Measurements from ENCODE around the gene SYF2. TPM values are rescaled to one million over a fixed set of nuclear protein-coding genes. Genes with fewer than 3 reads are reported as not detected.

SYF2 gene
- total and polyA plus RNA-seq, 2 donors (not counting 3 experiments of a cell fraction or from before 2014, with no cell fraction given), result 9.3 to 38.0 TPM

DNA sequence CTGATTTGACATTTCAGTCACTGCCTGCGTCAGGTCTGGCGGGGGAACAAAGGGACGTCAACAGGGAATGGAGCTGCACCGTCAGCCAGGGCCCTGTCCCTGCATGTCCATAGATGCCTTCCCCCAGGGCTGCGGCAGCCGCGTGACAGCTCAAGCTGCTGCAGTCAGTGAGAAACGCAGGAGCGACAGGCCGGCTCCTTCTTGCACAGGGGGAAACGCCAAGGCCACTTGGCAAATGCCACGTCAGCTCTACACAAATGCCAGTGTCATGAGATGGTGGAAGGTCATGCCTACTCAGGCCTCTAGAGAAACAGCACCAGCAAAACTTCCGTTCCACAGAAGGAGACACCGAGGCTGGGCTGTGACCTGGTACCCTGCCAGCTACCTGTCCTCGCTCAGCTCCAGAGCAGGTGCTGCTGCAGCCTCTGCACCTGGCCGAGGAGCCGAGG lies 37.7 kb downstream of the SYF2 start:
- no peaks in the 10 kb centered on the region for H4K20me1 ChIP-seq (replicated peaks; ENCODE audit: control insufficient read depth, extremely low read depth, insufficient read depth, low read length)
- H3K4me2 ChIP-seq (ENCODE audit: insufficient read depth, low read length), result no peak overlapping the region
- no TSS peak for BruUV-seq (replicated peaks)
- ChIA-PET POLR2A (no interaction called here), CTCF (no interaction called here)
- no peak overlapping the region for H3K9ac ChIP-seq (replicated peaks; ENCODE audit: extremely low read depth, insufficient read depth, low read length)
- no peak overlapping the region for H2AFZ ChIP-seq (ENCODE audit: low read depth, low read length)
- TF ChIP-seq POLR2A (IDR thresholded peaks at IDR 0.05; ENCODE audit: low read depth, low read length), result no peak
- TF ChIP-seq GATA2 (IDR thresholded peaks at IDR 0.05; ENCODE audit: insufficient read depth, insufficient read length, low read depth, low read length), result no peak
- no peak for TF ChIP-seq EZH2 (IDR thresholded peaks at IDR 0.05; ENCODE audit: borderline replicate concordance, low read depth, low read length, severe bottlenecking)
- no peak for TF ChIP-seq FOS (IDR thresholded peaks at IDR 0.05; ENCODE audit: borderline replicate concordance, insufficient read depth, low read length)
- TF ChIP-seq, protein P1, sequence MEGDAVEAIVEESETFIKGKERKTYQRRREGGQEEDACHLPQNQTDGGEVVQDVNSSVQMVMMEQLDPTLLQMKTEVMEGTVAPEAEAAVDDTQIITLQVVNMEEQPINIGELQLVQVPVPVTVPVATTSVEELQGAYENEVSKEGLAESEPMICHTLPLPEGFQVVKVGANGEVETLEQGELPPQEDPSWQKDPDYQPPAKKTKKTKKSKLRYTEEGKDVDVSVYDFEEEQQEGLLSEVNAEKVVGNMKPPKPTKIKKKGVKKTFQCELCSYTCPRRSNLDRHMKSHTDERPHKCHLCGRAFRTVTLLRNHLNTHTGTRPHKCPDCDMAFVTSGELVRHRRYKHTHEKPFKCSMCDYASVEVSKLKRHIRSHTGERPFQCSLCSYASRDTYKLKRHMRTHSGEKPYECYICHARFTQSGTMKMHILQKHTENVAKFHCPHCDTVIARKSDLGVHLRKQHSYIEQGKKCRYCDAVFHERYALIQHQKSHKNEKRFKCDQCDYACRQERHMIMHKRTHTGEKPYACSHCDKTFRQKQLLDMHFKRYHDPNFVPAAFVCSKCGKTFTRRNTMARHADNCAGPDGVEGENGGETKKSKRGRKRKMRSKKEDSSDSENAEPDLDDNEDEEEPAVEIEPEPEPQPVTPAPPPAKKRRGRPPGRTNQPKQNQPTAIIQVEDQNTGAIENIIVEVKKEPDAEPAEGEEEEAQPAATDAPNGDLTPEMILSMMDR (IDR thresholded peaks at IDR 0.05; ENCODE audit: extremely low read depth in 1 of 2, insufficient read depth in 1 of 2, low read depth in 1 of 2, low read length in 2 of 2), result no peak
- TF ChIP-seq, protein P2, sequence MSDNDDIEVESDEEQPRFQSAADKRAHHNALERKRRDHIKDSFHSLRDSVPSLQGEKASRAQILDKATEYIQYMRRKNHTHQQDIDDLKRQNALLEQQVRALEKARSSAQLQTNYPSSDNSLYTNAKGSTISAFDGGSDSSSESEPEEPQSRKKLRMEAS (IDR thresholded peaks at IDR 0.05; ENCODE audit: insufficient read depth, insufficient read length), result no peak
- TF ChIP-seq MYC (IDR thresholded peaks at IDR 0.05; ENCODE audit: low read depth, low read length), result no peak
- TF ChIP-seq POLR2AphosphoS5 (IDR thresholded peaks at IDR 0.05; ENCODE audit: insufficient read depth, low read depth, low read length), result no peak
- TF ChIP-seq JUN (IDR thresholded peaks at IDR 0.05; ENCODE audit: borderline replicate concordance, insufficient read depth, insufficient read length, low read depth), result no peak
- no peaks in the 10 kb centered on the region for H3K79me2 ChIP-seq (ENCODE audit: control insufficient read depth, insufficient read depth, low read length)
- dilution Hi-C loops (cut with MboI; ENCODE audit: extremely low pct_ligation_motif_present, low sequenced_read_pairs) (no loop called here), intact Hi-C loops (cut with micrococcal nuclease) (no loop called here)
- no peaks in the 10 kb centered on the region for H3K9me3 ChIP-seq (replicated peaks; ENCODE audit: control insufficient read depth, insufficient read depth, low read length)
- FAIRE-seq (no peak), DNase-seq (ENCODE audit: low read depth, low spot score) (no peak)
- no peak overlapping the region for H3K4me3 ChIP-seq (replicated peaks in 1 of 3; ENCODE audit: insufficient read depth in 1 of 3, low read depth in 1 of 3, low read length in 3 of 3)
- H3K36me3 ChIP-seq (ENCODE audit: control insufficient read depth in 2 of 2, extremely low read depth in 1 of 2, insufficient read depth in 2 of 2, low read length in 2 of 2), result no peaks in the 10 kb centered on the region
- no peaks in the 10 kb centered on the region for H3K9me1 ChIP-seq (replicated peaks; ENCODE audit: control insufficient read depth, extremely low read depth, insufficient read depth, low read length)
- H3K27me3 ChIP-seq (ENCODE audit: control insufficient read depth in 2 of 2, insufficient read depth in 2 of 2, low read length in 2 of 2), result peaks cover 6 to 8% of the 10 kb centered on the region in 2 experiments
- H3K4me1 ChIP-seq (ENCODE audit: control insufficient read depth, extremely low read depth, insufficient read depth, low read length), result no peaks in the 10 kb centered on the region
- no peak overlapping the region for H3K27ac ChIP-seq (ENCODE audit: insufficient read depth, low read depth, low read length)
